Measurements from ENCODE around the gene YTHDF2.
"Not testable (repeated sequence)": the region's sequence is repeated elsewhere in the genome, so short reads cannot be mapped to it uniquely, and the experiment has no call there.

The YTHDF2 gene

GRCh38 chr1:28759257-28759656 is 22.5 kb downstream of the YTHDF2 start:
- DNase-seq (ENCODE audit: low read depth in 2 of 2): no peak

DNA sequence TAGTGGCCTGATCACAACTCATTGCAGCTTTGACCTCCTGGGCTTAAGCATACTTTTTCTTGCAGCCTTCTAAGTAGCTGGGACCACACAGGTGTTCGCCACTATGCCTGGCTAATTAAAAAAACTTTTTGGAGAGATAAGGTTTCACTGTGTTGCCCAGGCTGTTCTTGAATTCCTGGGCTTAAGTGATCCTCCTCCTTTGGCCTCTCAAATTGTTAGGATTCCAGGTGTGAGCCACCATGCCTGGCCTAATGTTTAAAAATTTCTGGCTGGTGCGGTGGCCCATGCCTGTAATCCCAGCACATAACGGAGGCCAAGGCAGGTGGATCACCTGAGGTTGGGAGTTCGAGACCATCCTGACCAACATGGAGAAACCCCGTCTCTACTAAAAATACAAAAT is 24.4 kb downstream of the YTHDF2 start:
- no peak for DNase-seq (ENCODE audit: low read depth in 2 of 2)

- DNase-seq (ENCODE audit: low read depth in 2 of 2): no peak
Observed at GRCh38 chr1:28766532-28767183, 29.9 kb downstream of the YTHDF2 start.

GRCh38 chr1:28770601-28771165 is 33.9 kb downstream of the YTHDF2 start:
- DNase-seq (ENCODE audit: low read depth in 2 of 2): no peak

DNA sequence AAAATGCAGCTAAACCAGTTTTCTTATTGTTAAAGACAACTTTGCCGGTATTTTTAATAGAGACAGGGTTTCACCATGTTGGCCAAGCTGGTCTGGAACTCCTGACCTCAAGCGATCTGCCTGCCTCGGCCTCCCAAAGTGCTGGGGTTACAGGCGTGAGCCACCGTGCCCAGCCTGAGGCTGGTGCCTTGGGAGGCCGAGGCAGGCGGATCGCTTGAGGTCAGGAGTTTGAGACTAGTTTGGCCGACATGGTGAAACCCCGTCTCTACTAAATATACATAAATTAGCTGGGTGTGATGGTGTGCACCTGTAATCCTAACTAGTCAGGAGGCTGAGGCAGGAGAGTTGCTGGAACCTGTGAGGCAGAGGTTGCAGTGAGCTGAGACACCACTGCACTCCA is 35.2 kb downstream of the YTHDF2 start:
- DNase-seq (ENCODE audit: low read depth in 2 of 2): not testable (repeated sequence)

- DNase-seq (ENCODE audit: low read depth in 2 of 2): no peak
Observed at GRCh38 chr1:28773105-28773504, 36.4 kb downstream of the YTHDF2 start.

GRCh38 chr1:28775121-28775942 is 38.6 kb downstream of the YTHDF2 start:
- DNase-seq (ENCODE audit: low read depth in 2 of 2): peak; percentile 22 to 40

DNA sequence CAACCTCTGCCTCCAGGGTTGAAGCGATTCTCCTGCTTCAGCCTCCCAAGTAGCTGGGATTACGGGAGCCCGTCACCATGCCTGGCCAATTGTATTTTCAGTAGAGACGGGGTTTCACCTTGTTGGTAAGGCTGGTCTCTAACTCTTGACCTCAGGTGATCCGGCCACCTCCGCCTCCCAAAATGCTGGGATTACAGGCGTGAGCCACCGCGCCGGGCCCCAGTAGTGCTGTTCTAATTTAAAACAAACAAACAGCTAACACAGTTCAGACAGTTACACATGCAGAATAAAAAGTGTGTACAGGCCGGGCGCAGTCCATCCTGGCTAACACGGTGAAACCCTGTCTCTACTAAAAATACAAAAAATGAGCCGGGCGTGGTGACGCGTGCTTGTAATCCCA is 39.6 kb downstream of the YTHDF2 start:
- no peak for DNase-seq (ENCODE audit: low read depth in 2 of 2)

- no peak for DNase-seq (ENCODE audit: low read depth in 2 of 2)
Observed at GRCh38 chr1:28778021-28778420, 41.3 kb downstream of the YTHDF2 start.

- no peak for DNase-seq (ENCODE audit: low read depth in 2 of 2)
Observed at GRCh38 chr1:28779751-28780408, 43.1 kb downstream of the YTHDF2 start.

GRCh38 chr1:28781305-28781704 is 44.6 kb downstream of the YTHDF2 start:
- no peak for DNase-seq (ENCODE audit: low read depth in 2 of 2)

DNA sequence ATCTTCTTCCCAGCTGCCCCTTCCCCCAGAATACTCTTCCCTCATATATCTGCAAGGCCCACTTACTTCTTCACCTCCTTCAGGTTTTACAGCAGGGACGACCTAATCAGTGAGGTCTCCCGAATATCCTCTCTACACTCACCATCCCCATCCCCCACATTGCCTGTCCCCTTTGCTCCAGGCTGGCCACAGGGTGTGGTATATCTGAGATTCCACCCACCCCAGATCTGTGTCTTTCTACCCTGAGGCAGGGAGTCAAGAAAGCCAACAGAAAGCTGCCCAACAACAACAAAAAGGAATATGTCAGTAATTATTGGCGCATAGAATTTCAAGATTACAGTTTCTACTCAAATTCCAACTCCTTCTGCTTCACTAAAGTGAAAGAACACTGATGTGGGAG is 45.3 kb downstream of the YTHDF2 start:
- no peak for DNase-seq (ENCODE audit: low read depth in 2 of 2)

GRCh38 chr1:28783363-28783762 is 46.6 kb downstream of the YTHDF2 start:
- no peak for DNase-seq (ENCODE audit: low read depth in 2 of 2)

- DNase-seq (ENCODE audit: low read depth in 2 of 2): no peak
Observed at GRCh38 chr1:28789412-28789811, 52.7 kb downstream of the YTHDF2 start.

- DNase-seq (ENCODE audit: low read depth in 2 of 2): no peak
Observed at GRCh38 chr1:28789816-28790215, 53.1 kb downstream of the YTHDF2 start.

DNA sequence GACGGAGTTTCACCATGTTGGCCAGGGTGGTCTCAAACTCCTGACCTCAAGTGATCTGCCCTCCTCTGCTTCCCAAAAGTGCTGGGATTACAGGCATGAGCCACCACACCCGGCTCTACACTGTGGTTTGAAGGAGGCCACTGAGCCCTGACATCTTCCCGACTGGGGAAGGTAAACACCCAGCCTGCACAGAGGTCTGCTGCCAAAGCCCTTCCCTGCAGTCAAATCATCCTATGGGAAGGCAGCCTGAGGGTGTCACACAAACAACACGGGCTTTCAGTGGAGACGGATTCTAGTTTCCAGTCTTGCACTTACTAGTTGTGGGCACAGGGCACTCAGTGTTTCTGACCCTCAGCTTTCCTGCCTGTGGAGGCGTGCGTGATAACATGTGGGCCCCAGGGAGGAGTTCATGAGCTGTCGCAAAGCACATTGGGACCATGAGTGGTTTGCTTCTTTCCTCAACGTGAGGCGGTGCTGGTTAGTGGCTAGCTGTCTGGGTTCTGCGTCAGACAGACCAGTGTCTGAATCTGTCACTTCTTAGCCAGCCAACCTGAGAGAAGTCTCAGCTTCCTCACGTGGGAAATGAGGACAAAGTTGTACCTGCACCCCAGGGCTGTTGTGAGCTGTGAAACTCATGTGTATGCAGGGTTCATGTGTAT is 53.8 kb downstream of the YTHDF2 start:
- no peak for DNase-seq (ENCODE audit: low read depth in 2 of 2)

GRCh38 chr1:28791929-28792328 is 55.2 kb downstream of the YTHDF2 start:
- not testable (repeated sequence) for DNase-seq (ENCODE audit: low read depth in 2 of 2)

DNA sequence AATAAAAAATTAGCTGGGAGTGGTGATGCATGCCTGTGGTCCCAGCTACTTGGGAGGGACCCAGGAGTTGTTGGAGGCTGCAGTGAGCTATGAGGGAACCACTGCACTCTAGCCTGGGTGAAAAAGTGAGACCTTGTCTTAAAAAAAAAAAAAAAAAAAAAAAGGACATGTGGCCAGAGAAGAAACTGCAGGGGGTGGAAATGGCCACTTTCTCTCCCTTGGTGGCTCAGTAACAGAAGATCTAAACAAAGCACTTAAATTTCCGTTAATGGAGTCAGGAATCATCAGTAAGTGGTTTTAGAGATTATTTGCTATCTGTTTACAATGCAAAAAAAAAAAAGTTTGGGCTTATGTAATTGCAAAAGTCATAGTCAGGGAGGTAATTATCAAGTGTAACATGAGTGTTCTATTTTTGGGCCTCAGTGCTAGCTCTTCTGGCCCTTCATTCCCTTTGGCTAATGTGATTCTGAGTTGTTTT is 55.9 kb downstream of the YTHDF2 start:
- no peak for DNase-seq (ENCODE audit: low read depth in 2 of 2)

GRCh38 chr1:28794582-28794981 is 57.8 kb downstream of the YTHDF2 start:
- DNase-seq (ENCODE audit: low read depth in 2 of 2): not testable (repeated sequence)

GRCh38 chr1:28796352-28797211 is 59.8 kb downstream of the YTHDF2 start:
- DNase-seq (ENCODE audit: low read depth in 2 of 2): no peak

DNA sequence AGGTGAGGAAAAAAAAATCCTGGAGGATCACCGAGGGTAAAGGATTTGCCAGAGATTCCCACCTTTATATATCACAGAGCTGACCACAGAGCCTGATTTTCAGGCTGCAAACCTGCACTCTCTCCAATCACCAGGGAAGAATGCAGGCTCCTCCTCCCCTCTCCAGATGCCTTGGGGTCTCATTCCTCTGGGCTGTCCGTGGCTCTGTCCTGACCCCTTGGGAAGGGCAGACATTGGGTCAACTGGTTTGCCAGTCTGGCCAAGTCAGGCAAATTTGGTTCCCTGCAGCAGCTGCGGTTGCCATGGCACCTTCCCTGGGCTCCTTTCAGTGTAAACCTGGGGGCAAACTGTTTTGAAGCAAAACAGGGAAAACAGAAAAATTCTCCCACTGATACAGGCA is 63.6 kb downstream of the YTHDF2 start:
- DNase-seq (ENCODE audit: low read depth in 2 of 2): no peak
